HL-60/S4 (cell line): ENCODE results near the gene VWF.
"Not testable (repeated sequence)": the region's sequence is repeated elsewhere in the genome, so short reads cannot be mapped to it uniquely, and the experiment has no call there.

Experiments used
- in situ Hi-C: fragments of 300-500 bp; cut with MboI; formaldehyde crosslinking; loops from 2 replicates; pipeline ENCODE4 v1.14.3; 2022; ENCODE audit warnings: low sequenced_read_pairs

VWF gene

GRCh38 chr12:6010631-6011350, 113.7 kb downstream of the VWF start:
- in situ Hi-C loops: not testable (repeated sequence)

GRCh38 chr12:5997260-5997659, 127.2 kb downstream of the VWF start:
- in situ Hi-C loops: no loop called here

GRCh38 chr12:5996459-5996858, 128.0 kb downstream of the VWF start:
- in situ Hi-C loops: no loop called here

GRCh38 chr12:5989621-5990020, 134.8 kb downstream of the VWF start:
- in situ Hi-C loops: no loop called here

- in situ Hi-C loops: no loop called here
Measured at GRCh38 chr12:5988659-5989116, 135.8 kb downstream of the VWF start.

- in situ Hi-C loops: no loop called here
Measured at GRCh38 chr12:5988088-5988487, 136.4 kb downstream of the VWF start.

- in situ Hi-C loops: no loop called here
Measured at GRCh38 chr12:5987573-5987972, 136.9 kb downstream of the VWF start.

GRCh38 chr12:5985471-5985870, 139.0 kb downstream of the VWF start:
- in situ Hi-C loops: no loop called here

- in situ Hi-C loops: no loop called here
Measured at GRCh38 chr12:5984873-5985272, 139.6 kb downstream of the VWF start.

- in situ Hi-C loops: no loop called here
Measured at GRCh38 chr12:5982106-5982505, 142.4 kb downstream of the VWF start.

- in situ Hi-C loops: no loop called here
Measured at GRCh38 chr12:5977556-5977955, 146.9 kb downstream of the VWF start.

GRCh38 chr12:5976711-5977110, 147.8 kb downstream of the VWF start:
- in situ Hi-C loops: no loop called here

GRCh38 chr12:5976196-5976595, 148.3 kb downstream of the VWF start:
- in situ Hi-C loops: no loop called here

- in situ Hi-C loops: no loop called here
Measured at GRCh38 chr12:5973461-5974115, 150.9 kb downstream of the VWF start.

GRCh38 chr12:5972387-5972786, 152.1 kb downstream of the VWF start:
- in situ Hi-C loops: no loop called here

- in situ Hi-C loops: no loop called here
Measured at GRCh38 chr12:5971194-5971850, 153.1 kb downstream of the VWF start.

GRCh38 chr12:5969974-5970690, 154.3 kb downstream of the VWF start:
- in situ Hi-C loops: no loop called here

- in situ Hi-C loops: no loop called here
Measured at GRCh38 chr12:5969156-5969973, 155.1 kb downstream of the VWF start.

GRCh38 chr12:5967645-5968415, 156.6 kb downstream of the VWF start:
- in situ Hi-C loops: no loop called here
